HG03442 (cell line): ENCODE data around the gene POLR2A.

Experiments
- ATAC-seq: cut with Tn5 transposase; IDR thresholded peaks from one replicate; pipeline ENCODE4 v1.9.1; 2021; ENCODE audit warnings: mild to moderate bottlenecking, moderate library complexity; ENCODE audit not compliant: unreplicated experiment

Gene POLR2A

DNA sequence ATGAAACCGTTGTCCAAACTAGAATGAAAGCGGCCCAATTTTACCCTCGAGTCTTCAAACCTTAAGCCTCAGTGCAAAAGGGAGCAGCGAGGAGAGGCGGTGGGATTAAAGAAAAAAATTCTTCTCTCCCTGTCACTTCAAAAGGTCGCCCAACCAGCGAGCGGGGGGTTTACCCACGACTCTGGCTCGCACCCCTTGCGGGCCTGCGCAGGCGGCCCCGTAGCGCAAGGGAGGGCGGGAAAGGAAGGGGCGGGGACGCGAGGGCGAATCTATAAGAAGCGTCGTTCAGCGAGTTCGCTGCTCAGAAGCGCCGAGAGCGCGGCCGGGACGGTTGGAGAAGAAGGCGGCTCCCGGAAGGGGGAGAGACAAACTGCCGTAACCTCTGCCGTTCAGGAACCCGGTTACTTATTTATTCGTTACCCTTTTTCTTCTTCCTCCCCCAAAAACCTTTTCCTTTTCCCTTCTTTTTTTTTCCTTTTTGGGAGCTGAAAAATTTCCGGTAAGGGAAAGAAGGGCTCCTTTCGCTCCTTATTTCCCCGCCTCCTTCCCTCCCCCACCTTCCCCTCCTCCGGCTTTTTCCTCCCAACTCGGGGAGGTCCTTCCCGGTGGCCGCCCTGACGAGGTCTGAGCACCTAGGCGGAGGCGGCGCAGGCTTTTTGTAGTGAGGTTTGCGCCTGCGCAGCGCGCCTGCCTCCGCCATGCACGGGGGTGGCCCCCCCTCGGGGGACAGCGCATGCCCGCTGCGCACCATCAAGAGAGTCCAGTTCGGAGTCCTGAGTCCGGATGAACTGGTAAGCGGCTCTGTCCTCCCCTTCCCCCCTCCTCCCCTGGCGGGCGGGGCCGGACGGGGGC lies at the start of gene POLR2A:
Gene POLR2A (plus strand): TSS at position 300 of the 852 bp plus-strand sequence.
- peak; percentile 57 for ATAC-seq

DNA sequence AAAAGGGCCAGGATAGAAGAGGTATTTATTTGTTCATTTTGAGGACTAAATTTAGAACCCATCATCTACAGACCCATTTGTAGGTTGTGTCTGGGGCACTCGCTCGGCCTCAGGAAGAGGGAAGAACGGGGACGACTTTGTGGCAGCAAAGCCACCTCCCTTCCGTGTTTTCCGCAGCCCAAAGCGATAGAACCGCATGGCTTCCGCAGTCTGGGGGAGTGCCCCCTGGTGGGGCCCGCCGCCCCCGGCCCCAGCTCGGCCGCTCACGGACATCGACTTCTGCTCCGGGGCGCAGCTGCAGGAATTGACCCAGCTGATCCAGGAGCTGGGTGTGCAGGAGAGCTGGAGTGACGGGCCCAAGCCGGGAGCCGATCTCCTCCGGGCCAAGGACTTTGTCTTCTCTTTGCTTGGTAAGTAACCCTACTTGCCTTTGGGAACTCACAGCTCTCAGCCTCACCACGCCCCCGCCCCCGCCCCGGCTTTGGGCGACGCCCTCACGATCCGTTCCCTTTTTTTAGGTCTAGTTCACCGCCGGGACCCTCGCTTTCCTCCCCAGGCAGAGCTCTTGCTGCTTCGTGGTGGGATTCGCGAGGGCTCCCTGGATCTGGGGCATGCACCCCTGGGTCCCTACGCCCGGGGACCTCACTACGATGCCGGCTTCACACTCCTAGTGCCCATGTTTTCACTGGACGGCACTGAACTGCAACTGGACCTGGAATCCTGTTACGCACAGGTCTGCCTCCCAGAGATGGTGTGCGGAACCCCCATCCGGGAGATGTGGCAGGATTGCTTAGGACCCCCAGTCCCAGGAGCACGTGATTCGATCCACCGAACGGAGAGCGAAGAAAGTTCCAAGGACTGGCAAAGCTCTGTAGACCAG lies 48.2 kb upstream of the POLR2A start:
- no peak for ATAC-seq

DNA sequence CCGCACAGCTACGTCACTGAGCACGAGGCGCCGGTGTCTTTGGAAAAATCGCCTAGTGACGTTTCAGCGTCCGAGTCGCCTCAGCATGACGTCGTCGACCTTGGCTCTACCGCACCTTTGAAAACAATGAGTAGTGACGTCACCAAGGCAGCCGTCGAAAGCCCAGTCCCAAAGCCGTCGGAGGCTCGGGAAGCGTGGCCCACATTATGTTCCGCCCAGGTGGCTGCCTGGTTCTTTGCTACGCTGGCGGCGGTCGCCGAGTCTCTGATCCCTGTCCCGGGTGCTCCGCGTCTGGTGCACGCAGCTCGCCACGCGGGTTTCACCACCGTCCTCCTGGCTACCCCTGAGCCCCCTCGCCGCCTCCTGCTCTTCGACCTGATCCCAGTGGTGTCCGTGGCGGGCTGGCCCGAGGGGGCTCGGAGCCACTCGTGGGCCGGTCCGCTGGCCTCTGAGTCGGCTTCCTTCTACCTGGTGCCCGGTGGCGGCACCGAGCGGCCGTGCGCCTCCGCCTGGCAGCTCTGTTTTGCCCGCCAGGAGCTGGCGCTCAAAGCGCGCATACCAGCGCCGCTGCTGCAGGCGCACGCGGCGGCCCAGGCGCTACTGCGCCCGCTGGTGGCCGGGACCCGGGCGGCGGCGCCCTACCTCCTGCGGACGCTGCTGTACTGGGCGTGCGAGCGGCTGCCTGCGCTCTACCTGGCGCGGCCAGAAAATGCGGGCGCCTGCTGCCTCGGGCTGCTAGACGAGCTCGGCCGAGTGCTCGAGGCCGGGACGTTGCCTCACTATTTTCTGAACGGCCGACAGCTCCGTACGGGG lies 47.4 kb upstream of the POLR2A start:
- peak; percentile 34 for ATAC-seq

DNA sequence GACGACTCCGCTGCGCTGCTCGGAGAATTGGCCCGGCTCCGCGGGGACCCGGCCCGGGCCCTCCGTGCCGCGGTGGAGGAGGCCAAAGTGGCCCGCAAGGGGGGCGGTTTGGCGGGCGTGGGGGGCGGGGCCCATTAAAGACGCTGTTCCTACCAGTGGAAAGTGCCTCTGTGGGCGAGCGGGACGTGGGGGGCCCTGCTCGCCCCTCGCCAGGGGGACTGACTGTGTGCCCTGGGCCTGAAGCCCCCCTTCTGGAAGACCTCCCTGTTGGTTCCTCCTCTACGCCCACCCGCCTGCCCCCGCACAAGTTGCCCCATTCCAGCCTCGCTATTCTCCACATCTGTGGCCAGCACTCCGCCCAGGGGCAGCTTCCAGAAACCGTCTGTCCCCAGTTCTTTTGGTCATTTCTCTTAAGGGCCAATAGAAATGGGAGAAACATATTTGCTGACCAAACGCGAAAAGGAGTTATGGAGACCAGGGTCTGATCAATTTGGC lies 46.8 kb upstream of the POLR2A start:
- no peak for ATAC-seq

DNA sequence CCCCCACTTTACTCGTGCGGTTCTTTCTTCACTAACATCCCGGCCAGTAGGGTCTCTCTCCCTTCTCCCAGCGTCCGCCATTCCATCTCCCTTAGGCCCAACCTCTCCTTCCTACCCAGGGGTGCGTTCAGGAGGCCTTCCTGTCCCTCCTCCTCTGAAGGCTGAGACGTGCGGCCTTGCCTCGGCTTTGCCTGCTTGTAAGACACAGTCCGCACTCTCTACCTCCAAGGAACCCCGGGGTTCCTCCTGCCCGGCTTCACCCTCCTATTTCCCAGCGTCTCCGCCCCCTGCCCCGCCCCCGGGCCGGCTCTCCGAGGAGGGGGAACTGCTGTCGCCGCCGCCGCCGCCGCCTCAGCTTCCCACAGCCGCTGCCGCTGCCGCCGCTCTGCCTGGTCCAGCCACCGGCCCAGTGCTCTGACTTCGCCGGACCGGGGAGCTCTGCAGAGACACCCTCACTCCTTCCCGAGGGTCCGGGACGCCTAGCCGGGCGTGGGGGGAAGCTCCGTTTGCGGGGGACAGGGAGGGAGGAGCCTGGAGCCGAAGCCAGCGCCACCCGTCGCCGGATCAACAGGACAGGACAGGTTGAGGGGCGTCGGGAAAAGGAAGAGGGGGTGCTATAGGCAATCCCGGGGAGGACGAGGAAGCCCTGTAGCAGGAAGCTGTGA lies 46.1 kb upstream of the POLR2A start:
- ATAC-seq, result no peak

DNA sequence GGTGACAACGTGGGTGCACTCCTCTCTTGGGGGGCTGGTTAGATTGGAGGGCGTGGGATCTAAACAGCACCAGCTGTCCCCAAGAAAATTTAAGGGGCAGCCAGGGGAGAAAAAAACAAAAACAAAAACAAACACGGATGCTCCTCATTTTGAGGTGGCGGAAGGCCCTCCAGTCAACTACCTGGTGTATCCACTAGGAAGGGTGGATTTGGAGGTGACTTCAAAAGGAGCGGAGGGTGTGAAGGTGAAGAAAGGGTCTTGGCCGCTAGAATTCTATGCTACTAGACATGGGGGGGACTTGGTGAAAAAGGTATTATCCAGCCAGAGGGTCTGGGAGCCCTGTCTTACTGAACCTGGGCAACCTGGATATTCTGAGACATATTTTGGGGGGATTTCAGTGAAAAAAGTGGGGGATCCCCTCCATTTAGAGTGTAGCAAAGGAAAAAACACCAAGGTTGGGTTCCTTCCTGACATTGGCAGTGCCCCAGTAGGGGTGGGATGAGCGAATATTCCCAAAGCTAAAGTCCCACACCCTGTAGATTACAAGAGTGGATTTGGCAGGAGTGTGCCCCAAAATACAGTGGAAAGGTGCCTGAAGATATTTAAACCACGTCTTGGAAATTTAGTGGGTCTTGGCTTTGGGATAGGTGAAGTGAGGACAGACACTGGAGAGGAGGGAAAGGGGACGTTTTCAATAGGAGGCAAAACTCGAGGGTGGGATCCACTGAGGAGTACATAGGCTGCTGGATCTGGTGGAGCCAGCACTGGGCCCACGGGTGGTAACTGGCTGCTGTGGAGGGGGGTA lies 45.3 kb upstream of the POLR2A start:
- no peak for ATAC-seq

DNA sequence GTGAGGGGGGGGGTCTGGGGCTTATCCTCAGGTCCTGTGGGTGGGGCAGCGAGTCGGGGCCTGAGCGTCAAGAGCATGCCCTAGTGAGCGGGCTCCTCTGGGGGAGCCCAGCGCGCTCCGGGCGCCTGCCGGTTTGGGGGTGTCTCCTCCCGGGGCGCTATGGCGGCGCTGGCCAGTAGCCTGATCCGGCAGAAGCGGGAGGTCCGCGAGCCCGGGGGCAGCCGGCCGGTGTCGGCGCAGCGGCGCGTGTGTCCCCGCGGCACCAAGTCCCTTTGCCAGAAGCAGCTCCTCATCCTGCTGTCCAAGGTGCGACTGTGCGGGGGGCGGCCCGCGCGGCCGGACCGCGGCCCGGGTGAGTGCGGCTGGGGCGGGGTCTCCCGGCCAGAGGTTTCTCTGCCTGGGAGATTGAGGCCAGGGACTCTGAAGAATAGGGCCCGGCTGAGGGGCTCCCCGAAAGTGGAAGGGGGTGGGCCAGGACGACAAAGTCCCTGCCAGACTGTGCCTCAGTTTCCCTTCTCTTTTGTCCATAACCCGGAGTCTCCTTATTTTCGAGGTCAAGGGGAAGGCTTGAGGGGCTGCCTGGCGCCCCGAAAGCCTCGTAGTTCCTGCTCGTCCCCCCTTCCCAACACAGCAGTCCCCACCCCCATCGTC lies 44.6 kb upstream of the POLR2A start, which contains the start of gene FGF11:
Gene FGF11 (plus strand): TSS at position 51 of the 651 bp plus-strand sequence. CDS start 109 bp downstream, at position 160.
- ATAC-seq, result no peak

DNA sequence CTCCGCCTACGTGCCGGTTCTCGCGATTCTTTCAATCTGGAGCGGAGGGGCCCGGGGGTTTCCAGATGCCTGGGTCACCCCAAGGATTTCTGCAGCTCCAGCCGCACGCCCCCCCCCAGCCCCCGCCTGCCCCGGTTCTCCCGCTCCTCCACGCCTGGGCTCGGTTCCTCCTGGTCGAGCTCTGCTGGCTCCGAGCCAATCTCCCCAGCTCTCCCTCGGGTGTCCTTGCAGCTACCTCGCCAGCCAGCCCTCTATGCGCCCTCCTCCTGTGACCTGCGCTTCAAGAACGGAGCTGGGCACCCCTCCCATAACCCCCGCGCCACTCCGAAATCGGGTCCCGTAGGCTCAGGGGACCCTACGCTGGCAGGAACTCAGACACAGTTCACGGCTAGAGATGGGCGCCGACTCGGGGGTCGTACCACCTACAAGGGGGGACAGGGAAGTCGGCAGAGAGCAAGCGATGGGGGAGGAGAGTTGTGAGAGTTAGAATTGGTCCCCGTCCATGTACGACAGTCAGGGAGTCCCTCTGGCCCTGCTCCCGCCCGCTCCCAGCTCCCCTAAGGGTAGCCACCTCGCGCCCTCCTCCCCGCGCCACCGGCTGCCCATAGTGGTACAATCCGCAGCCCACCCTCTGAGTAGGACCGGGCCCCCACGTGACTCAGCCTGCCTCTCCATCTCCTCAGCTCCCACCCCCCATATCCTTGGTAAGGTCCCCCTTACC lies 43.9 kb upstream of the POLR2A start:
- ATAC-seq, result no peak

DNA sequence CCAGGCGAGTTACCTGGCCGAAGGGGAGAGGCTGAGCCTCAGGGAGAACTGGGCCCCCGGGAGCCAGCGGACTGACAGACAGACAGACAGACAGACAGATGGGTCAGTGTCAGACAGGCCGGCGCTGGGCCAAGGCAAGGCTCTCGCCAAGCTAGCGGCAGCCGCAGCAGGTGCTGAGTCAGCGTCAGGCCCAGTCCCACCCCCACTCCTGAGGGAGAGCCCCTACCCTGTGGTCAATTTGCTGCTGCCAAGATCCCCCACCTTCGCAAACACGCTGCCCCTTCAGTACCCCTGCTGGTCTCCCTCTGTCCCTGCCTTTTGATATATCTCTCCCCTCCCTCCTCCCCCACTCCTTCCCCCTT lies 43.4 kb upstream of the POLR2A start:
- ATAC-seq, result no peak

DNA sequence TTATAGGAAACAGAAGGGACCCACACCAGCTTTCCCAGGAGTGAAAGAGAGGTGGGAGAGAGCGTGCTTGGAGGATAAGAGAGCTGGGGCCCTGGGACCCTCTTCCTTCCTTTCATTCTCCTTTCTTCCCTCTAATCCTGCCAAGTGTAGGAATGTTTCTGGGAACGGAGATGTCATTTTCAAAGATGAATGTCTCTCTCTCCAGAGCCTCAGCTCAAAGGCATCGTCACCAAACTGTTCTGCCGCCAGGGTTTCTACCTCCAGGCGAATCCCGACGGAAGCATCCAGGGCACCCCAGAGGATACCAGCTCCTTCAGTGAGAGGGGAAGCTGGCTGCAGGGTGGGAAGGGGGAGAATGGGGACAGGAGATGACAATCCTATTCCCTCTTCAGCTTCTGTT lies 42.9 kb upstream of the POLR2A start:
- no peak for ATAC-seq

DNA sequence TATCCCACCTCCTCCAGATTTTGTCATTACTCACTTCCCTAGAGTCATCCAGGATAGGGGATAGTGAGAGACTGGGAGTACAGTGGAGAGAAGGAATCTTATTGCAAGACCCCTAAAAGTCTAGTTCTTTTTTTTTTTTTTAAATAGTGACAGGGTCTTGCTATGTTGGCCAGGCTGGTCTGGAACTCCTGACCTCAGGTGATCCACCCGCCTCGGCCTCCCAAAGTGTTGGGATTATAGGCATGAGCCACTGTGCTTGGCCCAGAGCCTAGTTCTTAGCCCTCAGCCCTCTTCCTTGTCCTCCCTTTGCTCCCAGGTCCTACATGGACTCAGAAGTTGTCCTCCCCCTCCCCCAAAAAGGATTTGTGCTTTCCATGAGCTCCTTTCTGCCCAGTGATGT lies 42.0 kb upstream of the POLR2A start:
- no peak for ATAC-seq

DNA sequence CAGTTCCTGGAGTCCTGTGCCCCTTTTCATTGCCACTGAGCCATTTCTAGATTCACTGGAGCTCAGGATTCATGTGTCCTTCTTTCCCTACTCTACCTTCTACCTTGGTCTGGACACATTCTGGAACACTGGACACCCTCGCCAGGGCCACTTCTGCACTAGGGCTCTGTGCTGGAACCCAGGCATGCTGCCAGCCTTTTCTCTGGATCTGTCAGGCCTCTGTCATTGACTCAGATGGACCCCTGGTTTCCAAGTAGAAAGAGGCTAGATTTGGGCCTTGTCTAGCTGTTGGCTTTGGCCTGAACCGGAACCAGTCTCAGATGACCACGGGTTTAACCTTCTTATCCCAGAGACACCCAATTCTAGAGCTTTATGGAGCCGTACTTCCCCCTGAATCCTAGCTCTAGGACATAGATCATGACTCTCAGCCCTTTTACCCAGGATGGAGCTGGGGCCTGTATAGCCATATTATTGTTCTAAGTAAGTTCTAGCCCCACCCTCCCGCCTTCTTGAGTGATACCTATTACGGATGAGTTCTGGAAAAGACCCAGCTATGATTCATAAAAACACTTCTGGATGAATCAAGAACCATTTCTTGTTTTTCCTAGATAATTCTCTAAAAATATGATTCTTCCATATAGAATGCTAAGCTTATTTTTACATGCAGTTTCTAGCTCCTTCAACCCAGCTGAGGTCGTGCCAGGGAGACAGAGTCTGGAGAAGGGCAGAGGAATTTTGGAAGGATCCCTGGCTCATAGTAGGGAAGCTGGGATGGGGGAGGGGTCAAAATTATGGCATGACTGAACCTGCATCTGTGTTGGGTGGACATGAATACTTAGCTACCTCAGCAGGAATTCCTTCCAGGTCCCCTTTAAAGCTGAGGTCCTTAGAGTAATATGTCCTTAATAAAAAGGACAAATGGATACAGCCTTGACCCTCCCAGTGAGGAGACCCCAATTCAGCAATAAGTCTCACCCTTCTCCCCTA lies 40.4 kb upstream of the POLR2A start:
- no peak for ATAC-seq

DNA sequence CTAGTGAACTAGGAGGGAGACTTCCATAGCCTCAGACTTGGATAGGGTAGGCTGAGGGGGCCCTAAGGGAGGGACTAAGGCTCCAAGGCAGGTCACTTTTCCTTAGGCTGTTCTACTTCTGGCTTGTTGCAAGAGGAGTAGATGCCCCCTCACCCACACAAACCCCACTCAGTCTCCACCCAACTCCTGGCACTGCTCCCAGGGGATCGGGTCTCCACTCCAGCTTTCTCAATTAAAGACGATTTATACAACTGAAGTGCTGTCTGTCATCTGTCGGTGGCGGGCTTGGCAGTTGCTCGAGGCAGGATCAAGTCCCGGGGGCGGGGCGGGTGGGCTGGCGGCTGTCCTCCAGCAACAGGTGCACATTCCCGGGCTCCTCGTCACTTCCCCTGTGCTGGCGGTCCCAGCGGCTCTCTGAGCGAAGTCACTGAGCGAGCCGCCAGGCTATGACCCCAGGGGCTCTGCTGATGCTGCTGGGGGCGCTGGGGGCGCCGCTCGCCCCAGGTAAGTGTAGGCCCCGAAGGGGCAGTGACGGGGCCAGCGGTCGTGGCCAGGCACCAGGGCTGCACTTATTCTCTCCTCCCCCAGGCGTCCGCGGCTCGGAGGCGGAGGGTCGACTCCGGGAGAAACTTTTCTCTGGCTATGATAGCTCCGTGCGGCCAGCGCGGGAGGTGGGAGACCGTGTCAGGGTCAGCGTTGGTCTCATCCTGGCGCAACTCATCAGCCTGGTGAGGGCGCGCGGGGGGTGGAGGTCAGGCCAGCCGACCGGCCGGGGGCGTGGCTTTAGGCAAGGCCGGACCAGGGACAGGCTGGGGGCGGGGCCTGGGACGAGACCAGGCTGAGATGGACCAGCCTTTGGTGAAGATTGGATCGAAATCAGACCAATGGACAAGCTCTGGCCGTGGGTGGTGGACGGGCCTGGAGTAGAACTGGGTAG lies 39.2 kb upstream of the POLR2A start, which contains the start of gene CHRNB1:
Gene CHRNB1 (plus strand): TSS at position 380 of the 937 bp plus-strand sequence. CDS start 67 bp downstream, at position 447.
- ATAC-seq, result no peak

DNA sequence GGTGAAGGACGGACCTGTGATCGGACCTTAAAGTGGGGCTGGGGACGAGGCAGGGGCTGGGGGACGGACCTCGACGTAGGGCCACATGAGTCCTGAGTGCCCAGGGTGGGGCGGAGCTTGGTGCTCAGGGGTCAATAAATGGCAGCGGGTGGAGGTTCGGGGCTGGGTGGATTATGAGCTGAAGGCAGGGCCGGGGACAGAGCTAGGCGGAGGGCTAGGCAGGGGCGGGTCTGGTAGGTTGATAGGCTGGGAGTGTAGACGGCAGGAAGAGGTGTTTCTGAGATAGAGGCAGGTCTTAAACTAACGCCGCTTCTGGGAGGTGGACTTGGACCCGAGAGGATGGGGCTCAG lies 38.6 kb upstream of the POLR2A start:
- ATAC-seq, result no peak

DNA sequence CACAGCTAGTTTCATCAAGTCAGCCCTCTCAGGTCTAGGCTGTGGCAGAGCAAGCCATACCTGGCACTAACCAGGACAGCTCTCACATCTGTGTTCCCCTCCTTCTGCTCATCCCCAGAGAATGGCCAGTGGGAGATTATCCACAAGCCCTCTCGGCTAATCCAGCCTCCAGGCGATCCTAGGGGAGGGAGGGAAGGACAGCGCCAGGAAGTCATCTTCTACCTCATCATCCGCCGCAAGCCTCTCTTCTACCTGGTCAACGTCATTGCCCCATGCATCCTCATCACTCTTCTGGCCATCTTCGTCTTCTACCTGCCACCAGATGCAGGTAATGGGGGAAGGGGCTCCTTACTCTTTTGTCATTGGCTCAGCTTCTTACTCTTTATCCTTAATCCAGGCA lies 35.7 kb upstream of the POLR2A start:
- ATAC-seq, result no peak

DNA sequence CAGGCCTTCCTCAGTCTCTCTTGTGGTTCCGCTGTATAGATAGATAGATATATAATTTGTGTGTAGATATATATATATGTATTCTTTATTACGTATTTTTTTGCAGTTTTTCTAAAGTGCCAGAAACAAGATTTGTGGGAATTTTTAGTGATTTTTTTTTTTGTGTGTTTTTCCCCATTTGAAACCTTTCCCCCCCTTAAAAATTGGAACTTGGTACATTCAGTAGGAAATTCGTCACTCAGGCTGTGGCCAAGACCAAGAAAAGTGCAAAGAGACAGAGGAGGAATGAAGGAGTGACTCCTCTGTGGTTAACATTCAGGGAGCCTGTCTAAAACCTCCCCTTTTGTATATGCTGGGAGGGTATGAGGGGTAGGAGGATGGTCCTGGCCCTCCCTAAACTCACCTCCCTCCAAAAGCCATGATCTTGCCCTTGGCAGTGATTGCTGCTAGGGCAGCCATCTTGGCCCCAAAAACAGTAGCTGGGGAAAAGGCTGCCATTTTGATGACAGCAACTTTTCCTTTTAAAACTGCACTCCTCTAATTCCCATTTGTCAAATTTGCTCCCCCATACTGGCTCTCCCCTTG lies 24.1 kb upstream of the POLR2A start:
- no peak for ATAC-seq
